SHP77 (cell line): ENCODE results near the gene AHNAK.
"Not testable (repeated sequence)": the region's sequence is repeated elsewhere in the genome, so short reads cannot be mapped to it uniquely, and the experiment has no call there.

Experiments used
- DNase-seq, 2 experiments: peaks; one replicate each; lab custom pipeline; 2025; lab: John Stamatoyannopoulos, UW

The AHNAK gene

GRCh38 chr11:62573592-62574362, 27.2 kb upstream of the AHNAK start, which contains the start of gene EEF1G:
Gene EEF1G, minus strand, starts transcription at chr11:62573891. Its CDS starts 49 bp downstream, at chr11:62573842.
- DNase-seq = peak; percentile 99

GRCh38 chr11:62573006-62573591, 26.5 kb upstream of the AHNAK start:
- no peak for DNase-seq

GRCh38 chr11:62572431-62572830, 25.8 kb upstream of the AHNAK start:
- no peak for DNase-seq

- DNase-seq = not testable (repeated sequence)
These were observed 24.9 kb upstream of the AHNAK start for GRCh38 chr11:62571493-62571892.

GRCh38 chr11:62570903-62571302, 24.3 kb upstream of the AHNAK start:
- DNase-seq = not testable (repeated sequence)

- DNase-seq = no peak
These were observed 23.0 kb upstream of the AHNAK start for GRCh38 chr11:62569611-62570010.

GRCh38 chr11:62567018-62567633, 20.5 kb upstream of the AHNAK start:
- DNase-seq = no peak

GRCh38 chr11:62566247-62566646, 19.6 kb upstream of the AHNAK start:
- DNase-seq = no peak

GRCh38 chr11:62565100-62565802, 18.6 kb upstream of the AHNAK start:
- no peak for DNase-seq

- not testable (repeated sequence) for DNase-seq
These were observed 15.1 kb upstream of the AHNAK start for GRCh38 chr11:62561677-62562230.

- DNase-seq = no peak
These were observed 14.0 kb upstream of the AHNAK start for GRCh38 chr11:62560566-62561103.

- not testable (repeated sequence) for DNase-seq
These were observed 13.0 kb upstream of the AHNAK start for GRCh38 chr11:62559626-62560025.

GRCh38 chr11:62559204-62559603, 12.6 kb upstream of the AHNAK start:
- no peak for DNase-seq

- DNase-seq = no peak
These were observed 12.1 kb upstream of the AHNAK start for GRCh38 chr11:62558669-62559068.

- no peak for DNase-seq
These were observed 10.4 kb upstream of the AHNAK start for GRCh38 chr11:62556875-62557631.

- peak in 1 of 2 experiments; percentile 45 for DNase-seq
These were observed 9.7 kb upstream of the AHNAK start for GRCh38 chr11:62556108-62556874.

- no peak for DNase-seq
These were observed 9.0 kb upstream of the AHNAK start for GRCh38 chr11:62555464-62556107.

GRCh38 chr11:62554387-62555167, 8.0 kb upstream of the AHNAK start:
- no peak for DNase-seq

GRCh38 chr11:62553839-62554361, 7.3 kb upstream of the AHNAK start:
- no peak for DNase-seq
